Smooth muscle cell (in vitro differentiated cells): ENCODE results near the gene NDUFB8. TPM values are rescaled to one million over a fixed set of nuclear protein-coding genes. Genes with fewer than 3 reads are reported as not detected.

Source experiments
- DNase-seq: peaks from one replicate; lab custom pipeline; 2025; ENCODE audit not compliant: unreplicated experiment; lab: John Stamatoyannopoulos, UW
- H2AFZ ChIP-seq: fragments of 200-600 bp; sonication (generic); 2 replicates; pipeline ENCODE4 v1.6.0; 2016; ENCODE audit warnings: antibody characterized with exemption, low read depth, mild to moderate bottlenecking
- H3F3A ChIP-seq: fragments of 200-600 bp; sonication (generic); 2 replicates; pipeline ENCODE4 v1.6.0; 2017; ENCODE audit warnings: antibody characterized with exemption, low read depth
- H3K27ac ChIP-seq: fragments of 200-600 bp; sonication (generic); 2 replicates; pipeline ENCODE4 v1.5.1; 2016; ENCODE audit warnings: low read depth, mild to moderate bottlenecking
- H3K27me3 ChIP-seq: fragments of 200-600 bp; sonication (generic); 2 replicates; pipeline ENCODE4 v1.6.1; 2016; ENCODE audit warnings: low read depth, mild to moderate bottlenecking
- H3K36me3 ChIP-seq: fragments of 200-600 bp; sonication (generic); 2 replicates; pipeline ENCODE4 v1.5.1; 2016; ENCODE audit warnings: low read depth
- H3K4me1 ChIP-seq: fragments of 200-600 bp; sonication (generic); 2 replicates; pipeline ENCODE4 v1.5.1; 2016; ENCODE audit warnings: low read depth
- H3K4me2 ChIP-seq: fragments of 200-600 bp; sonication (generic); 2 replicates; pipeline ENCODE4 v1.6.0; 2016; ENCODE audit warnings: mild to moderate bottlenecking
- H3K4me3 ChIP-seq: fragments of 200-600 bp; sonication (generic); 2 replicates; pipeline ENCODE4 v1.5.1; 2016; ENCODE audit warnings: mild to moderate bottlenecking
- H3K79me2 ChIP-seq: fragments of 200-600 bp; sonication (generic); 2 replicates; pipeline ENCODE4 v1.6.0; 2016; ENCODE audit warnings: low read depth, mild to moderate bottlenecking
- H3K9ac ChIP-seq: fragments of 200-600 bp; sonication (generic); 2 replicates; pipeline ENCODE4 v1.6.0; 2016; ENCODE audit warnings: low read depth
- H3K9me3 ChIP-seq: fragments of 200-600 bp; sonication (generic); replicated peaks from 2 replicates; pipeline ENCODE4 v1.5.1; 2016; ENCODE audit warnings: low read depth
- H4K20me1 ChIP-seq: fragments of 200-600 bp; sonication (generic); 2 replicates; pipeline ENCODE4 v1.6.0; 2016; ENCODE audit warnings: low read depth
- WGBS: methylation state at CpG from one replicate; pipeline ENCODE4 v1.1.7; 2016; ENCODE audit warnings: low lambda C conversion rate; 5-methylcytosine and 5-hydroxymethylcytosine counted together
- polyA plus RNA-seq: library from polyadenylated mRNA; unstranded; fragments of >200 nt; fragmentation: Nextera tagmentation; extraction: Ambion mirVana; gene quantifications from 2 replicates; pipeline ENCODE4 v1.2.1, GENCODE V29; 2016
- total RNA-seq: library from RNA; depleted of rRNA; stranded (reverse); fragments of >200 nt; gene quantifications from 2 replicates; pipeline ENCODE4 v1.2.3, GENCODE V29; 2014
- TF ChIP-seq, protein P1 (sequence below): fragments of 200-600 bp; sonication (generic); IDR thresholded peaks from 2 replicates; pipeline ENCODE4 v1.5.1; 2017; ENCODE audit warnings: borderline replicate concordance, mild to moderate bottlenecking, antibody characterized with exemption; ENCODE audit not compliant: insufficient read depth, poor library complexity, severe bottlenecking

NDUFB8 gene
- total and polyA plus RNA-seq, 2 experiments from 2014 or later, result 128 to 430 TPM

DNA sequence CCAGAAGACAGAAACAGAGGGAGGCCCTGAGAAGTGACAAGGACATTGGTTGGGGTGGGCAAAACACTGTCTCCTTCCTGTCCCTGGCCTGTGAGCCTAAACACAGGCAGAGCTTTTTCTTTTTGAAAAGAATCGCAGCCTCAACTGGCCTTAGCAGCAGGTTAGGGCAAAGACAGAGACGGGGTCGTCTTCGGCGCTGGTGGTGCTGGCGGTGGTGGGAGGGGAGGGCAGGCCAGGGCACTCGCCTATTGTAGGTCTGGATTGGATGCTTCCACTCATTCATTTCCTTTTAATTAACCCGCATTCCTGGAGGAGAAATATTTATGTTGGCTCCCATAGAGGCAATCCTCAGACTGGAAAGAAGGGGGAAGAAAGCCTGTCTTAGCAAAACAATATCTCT, 44.3 kb downstream of the NDUFB8 start:
- 40% methylated on average over 8 of the region's 8 CpGs for WGBS
- H3K4me2 ChIP-seq, result no peak overlapping the region
- H4K20me1 ChIP-seq, result no peaks in the 10 kb centered on the region
- TF ChIP-seq, protein P1, sequence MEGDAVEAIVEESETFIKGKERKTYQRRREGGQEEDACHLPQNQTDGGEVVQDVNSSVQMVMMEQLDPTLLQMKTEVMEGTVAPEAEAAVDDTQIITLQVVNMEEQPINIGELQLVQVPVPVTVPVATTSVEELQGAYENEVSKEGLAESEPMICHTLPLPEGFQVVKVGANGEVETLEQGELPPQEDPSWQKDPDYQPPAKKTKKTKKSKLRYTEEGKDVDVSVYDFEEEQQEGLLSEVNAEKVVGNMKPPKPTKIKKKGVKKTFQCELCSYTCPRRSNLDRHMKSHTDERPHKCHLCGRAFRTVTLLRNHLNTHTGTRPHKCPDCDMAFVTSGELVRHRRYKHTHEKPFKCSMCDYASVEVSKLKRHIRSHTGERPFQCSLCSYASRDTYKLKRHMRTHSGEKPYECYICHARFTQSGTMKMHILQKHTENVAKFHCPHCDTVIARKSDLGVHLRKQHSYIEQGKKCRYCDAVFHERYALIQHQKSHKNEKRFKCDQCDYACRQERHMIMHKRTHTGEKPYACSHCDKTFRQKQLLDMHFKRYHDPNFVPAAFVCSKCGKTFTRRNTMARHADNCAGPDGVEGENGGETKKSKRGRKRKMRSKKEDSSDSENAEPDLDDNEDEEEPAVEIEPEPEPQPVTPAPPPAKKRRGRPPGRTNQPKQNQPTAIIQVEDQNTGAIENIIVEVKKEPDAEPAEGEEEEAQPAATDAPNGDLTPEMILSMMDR, result no peak
- no peak overlapping the region for H3K4me3 ChIP-seq
- no peak overlapping the region for H2AFZ ChIP-seq
- no peaks in the 10 kb centered on the region for H3F3A ChIP-seq
- H3K9ac ChIP-seq, result no peak overlapping the region
- no peak overlapping the region for H3K27ac ChIP-seq
- no peaks in the 10 kb centered on the region for H3K9me3 ChIP-seq
- no peaks in the 10 kb centered on the region for H3K79me2 ChIP-seq
- H3K27me3 ChIP-seq, result peaks cover 75% of the 10 kb centered on the region
- H3K36me3 ChIP-seq, result no peaks in the 10 kb centered on the region
- no peak for DNase-seq
- H3K4me1 ChIP-seq, result peaks cover 40% of the 10 kb centered on the region

GRCh38 chr10:100483876-100484666, 45.6 kb downstream of the NDUFB8 start:
- 86% methylated on average over 5 of the region's 5 CpGs for WGBS
- no peak overlapping the region for H2AFZ ChIP-seq
- no peaks in the 10 kb centered on the region for H4K20me1 ChIP-seq
- TF ChIP-seq, protein P1, result no peak
- no peak overlapping the region for H3K4me3 ChIP-seq
- peaks cover 40% of the 10 kb centered on the region for H3K4me1 ChIP-seq
- H3K27me3 ChIP-seq, result peaks cover 88% of the 10 kb centered on the region
- H3K4me2 ChIP-seq, result no peak overlapping the region
- H3K79me2 ChIP-seq, result no peaks in the 10 kb centered on the region
- DNase-seq, result no peak
- no peak overlapping the region for H3K9ac ChIP-seq
- no peaks in the 10 kb centered on the region for H3F3A ChIP-seq
- no peaks in the 10 kb centered on the region for H3K9me3 ChIP-seq
- H3K27ac ChIP-seq, result no peak overlapping the region
- H3K36me3 ChIP-seq, result no peaks in the 10 kb centered on the region

DNA sequence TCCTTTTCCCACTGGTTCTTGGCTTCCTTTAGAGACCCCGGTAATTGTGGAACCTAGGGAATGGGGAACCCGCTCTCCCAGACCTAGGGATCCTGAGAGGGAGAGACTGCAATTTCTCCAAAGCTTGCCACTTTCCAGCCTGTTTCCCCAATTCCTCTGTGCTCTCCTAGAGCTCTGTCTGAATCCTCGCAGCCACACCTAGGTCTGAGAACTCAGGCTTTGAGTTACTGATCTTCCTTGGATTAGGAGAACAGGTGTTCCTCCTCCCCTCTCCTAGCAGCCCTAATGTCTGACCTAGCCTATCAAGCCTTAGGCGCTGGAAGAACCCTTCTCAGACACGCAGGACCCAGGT, 46.9 kb downstream of the NDUFB8 start:
- H3K9me3 ChIP-seq, result no peaks in the 10 kb centered on the region
- no peak overlapping the region for H3K9ac ChIP-seq
- H3K4me1 ChIP-seq, result peaks cover 40% of the 10 kb centered on the region
- H3K36me3 ChIP-seq, result no peaks in the 10 kb centered on the region
- WGBS, result 31% methylated on average over 5 of the region's 5 CpGs
- H3K4me2 ChIP-seq, result peak overlapping the region; percentile 93
- peak overlapping the region; percentile 48 for H3K4me3 ChIP-seq
- H3K27ac ChIP-seq, result no peak overlapping the region
- H4K20me1 ChIP-seq, result no peaks in the 10 kb centered on the region
- DNase-seq, result no peak
- no peaks in the 10 kb centered on the region for H3K79me2 ChIP-seq
- no peak overlapping the region for H2AFZ ChIP-seq
- H3F3A ChIP-seq, result no peaks in the 10 kb centered on the region
- TF ChIP-seq, protein P1, result no peak
- H3K27me3 ChIP-seq, result peaks cover 99% of the 10 kb centered on the region
